Measurements from ENCODE around the gene CCL26.

The CCL26 gene

DNA sequence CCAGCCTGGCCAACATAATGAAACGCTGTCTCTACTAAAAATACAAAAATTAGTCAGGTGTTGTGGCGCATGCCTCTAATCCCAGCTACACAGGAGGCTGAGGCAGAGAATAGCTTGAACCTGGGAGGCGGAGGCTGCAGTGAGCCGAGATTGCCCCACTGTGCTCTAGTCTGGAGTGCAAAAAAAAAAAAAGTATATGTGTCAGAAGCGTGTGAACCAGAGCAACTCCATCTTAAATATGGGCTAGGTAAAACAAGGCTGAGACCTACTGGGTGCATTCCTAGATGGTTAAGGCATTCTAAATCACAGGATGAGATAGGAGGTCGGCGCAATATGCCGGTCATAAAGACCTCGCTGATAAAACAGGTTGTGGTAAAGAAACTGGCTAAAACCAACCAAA, 35.4 kb upstream of the CCL26 start:
- TF ChIP-seq, protein P1, sequence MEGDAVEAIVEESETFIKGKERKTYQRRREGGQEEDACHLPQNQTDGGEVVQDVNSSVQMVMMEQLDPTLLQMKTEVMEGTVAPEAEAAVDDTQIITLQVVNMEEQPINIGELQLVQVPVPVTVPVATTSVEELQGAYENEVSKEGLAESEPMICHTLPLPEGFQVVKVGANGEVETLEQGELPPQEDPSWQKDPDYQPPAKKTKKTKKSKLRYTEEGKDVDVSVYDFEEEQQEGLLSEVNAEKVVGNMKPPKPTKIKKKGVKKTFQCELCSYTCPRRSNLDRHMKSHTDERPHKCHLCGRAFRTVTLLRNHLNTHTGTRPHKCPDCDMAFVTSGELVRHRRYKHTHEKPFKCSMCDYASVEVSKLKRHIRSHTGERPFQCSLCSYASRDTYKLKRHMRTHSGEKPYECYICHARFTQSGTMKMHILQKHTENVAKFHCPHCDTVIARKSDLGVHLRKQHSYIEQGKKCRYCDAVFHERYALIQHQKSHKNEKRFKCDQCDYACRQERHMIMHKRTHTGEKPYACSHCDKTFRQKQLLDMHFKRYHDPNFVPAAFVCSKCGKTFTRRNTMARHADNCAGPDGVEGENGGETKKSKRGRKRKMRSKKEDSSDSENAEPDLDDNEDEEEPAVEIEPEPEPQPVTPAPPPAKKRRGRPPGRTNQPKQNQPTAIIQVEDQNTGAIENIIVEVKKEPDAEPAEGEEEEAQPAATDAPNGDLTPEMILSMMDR (IDR thresholded peaks at IDR 0.05; ENCODE audit: control insufficient read depth, insufficient read depth, low read depth, low read length, missing control alignments): no peak
- no peak for DNase-seq (ENCODE audit: low read depth)
- no peak overlapping the region for H3K4me3 ChIP-seq (ENCODE audit: control insufficient read depth, low read depth, low read length)

DNA sequence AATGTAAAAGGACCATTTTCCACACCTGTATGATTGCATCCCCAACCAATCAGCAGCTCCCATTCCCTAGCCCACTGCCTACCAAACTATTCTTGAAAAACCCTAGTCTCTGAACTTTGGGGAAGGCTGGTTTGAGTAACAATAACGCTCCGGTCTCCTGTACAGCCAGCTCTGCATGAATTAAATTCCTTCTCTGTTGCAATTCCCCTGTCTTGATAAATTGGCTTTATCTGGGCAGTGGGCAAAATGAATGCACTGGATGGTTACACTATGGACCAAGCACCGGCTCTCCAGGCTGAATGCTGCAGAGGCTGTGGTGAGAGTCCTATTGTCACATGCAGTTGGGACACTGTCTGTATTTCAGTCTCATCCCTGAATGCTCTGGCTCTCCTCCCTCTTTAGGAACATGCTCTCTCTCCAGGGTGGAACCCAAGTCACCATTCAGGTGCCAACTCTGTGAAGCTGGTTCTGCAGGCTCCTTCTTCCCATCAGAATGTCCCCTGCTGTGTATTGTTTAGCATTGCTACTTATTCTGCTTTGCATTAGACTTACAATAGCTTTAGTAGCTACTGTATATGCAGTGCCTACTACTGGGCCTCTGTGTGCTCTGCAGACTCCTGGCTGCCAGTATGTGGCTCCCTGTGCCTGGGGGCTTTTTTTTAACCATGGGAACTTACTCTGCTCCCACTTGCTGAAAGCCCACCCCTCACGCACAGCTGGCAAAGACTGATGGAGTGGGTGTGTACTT, 34.7 kb upstream of the CCL26 start:
- DNase-seq (ENCODE audit: low read depth): no peak
- TF ChIP-seq, protein P1 (IDR thresholded peaks at IDR 0.05; ENCODE audit: control insufficient read depth, insufficient read depth, low read depth, low read length, missing control alignments): no peak
- H3K4me3 ChIP-seq (ENCODE audit: control insufficient read depth, low read depth, low read length): no peak overlapping the region

DNA sequence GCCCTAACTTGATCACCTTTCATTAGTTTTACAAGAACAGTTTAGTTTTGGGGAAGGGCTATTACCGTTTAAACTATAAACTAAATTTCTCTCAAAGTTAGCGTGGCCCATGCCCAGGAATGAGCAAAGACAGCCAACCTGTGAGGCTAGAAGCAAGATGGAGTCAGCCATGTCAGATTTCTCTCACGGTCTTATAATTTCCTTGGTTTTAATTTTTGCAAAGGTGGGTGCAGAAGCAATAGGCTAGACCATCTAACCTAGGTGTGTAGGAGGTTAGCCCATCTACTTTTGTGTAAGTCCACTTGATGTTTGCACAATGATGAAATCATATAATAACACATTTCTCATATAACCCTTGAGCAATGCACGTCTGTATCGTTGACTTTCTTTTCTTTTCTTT, 32.7 kb upstream of the CCL26 start:
- TF ChIP-seq, protein P1 (IDR thresholded peaks at IDR 0.05; ENCODE audit: control insufficient read depth, insufficient read depth, low read depth, low read length, missing control alignments): no peak
- DNase-seq (ENCODE audit: low read depth): no peak
- no peak overlapping the region for H3K4me3 ChIP-seq (ENCODE audit: control insufficient read depth, low read depth, low read length)

DNA sequence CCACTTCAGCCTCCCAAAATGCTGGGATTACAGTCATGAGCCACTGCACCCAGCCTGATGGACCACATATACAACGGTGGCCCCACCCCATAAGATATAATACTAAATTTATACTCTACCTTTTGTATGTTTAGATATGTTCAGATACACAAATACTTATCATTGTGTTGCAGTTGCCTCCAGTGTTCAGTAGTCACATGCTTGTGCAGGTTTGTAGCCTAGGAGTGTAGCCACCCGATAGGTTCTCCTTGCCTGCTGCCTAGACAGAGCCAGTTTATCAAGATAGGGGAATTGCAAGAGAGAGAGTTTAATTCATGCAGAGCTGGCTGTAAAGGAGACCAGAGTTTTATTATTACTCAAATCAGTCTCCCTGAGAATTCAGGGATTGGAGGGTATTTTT, 32.0 kb upstream of the CCL26 start:
- no peak for DNase-seq (ENCODE audit: low read depth)
- TF ChIP-seq, protein P1 (IDR thresholded peaks at IDR 0.05; ENCODE audit: control insufficient read depth, insufficient read depth, low read depth, low read length, missing control alignments): no peak
- H3K4me3 ChIP-seq (ENCODE audit: control insufficient read depth, low read depth, low read length): no peak overlapping the region

DNA sequence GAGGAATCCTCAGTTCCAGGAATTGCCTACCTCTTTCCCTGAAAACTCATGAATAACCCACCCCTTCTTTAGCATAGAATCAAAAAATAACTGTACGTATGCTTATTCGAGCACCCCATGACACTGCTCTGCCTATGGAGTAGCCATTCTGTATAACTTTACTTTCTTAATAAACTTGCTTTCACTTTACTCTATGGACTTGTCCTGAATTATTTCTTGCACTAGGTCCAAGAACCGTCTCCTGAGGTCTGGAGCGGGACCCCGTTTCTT, 30.5 kb upstream of the CCL26 start:
- TF ChIP-seq, protein P1 (IDR thresholded peaks at IDR 0.05; ENCODE audit: control insufficient read depth, insufficient read depth, low read depth, low read length, missing control alignments): no peak
- DNase-seq (ENCODE audit: low read depth): no peak
- H3K4me3 ChIP-seq (ENCODE audit: control insufficient read depth, low read depth, low read length): no peak overlapping the region

DNA sequence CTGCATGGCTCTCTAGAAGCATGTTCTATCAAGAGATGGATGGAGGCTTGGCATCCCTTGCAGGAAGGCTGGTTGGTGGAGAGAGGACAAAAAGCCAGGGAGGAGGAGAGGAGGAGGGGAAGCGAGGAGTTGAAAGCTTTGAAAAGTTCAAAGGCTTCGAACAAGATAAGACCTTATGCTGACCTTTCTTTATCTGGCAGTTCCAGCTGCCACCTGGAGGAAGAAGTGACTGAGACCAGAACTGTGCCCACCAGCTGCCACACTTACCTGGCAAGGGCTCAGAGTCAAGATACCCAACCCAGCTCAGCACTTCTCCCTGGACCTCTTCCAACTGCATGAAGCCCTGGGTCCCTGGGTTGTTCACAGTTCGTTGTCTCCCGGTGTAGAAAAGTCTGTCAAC, 26.8 kb upstream of the CCL26 start:
- TF ChIP-seq, protein P1 (IDR thresholded peaks at IDR 0.05; ENCODE audit: control insufficient read depth, insufficient read depth, low read depth, low read length, missing control alignments): no peak
- no peak for DNase-seq (ENCODE audit: low read depth)
- no peak overlapping the region for H3K4me3 ChIP-seq (ENCODE audit: control insufficient read depth, low read depth, low read length)

DNA sequence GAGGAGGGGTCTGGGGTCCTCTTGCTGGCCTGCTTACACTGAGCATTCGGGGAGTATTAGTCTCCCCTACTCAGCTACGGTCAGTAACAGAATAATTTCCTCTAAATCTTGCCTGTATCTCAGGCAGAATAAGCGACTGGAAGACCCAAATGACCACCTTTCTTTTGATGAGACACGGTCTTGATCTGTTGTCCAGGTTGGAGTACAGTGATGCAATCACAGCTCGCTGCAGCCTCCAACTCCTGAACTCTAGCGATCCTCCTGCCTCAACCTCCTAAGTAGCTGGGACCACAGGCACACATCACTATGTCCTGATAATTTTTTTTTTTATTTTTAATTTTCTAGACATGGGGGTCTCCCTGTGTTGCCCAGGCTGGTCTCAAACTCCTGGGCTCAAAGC, 24.4 kb upstream of the CCL26 start:
- TF ChIP-seq, protein P1 (IDR thresholded peaks at IDR 0.05; ENCODE audit: control insufficient read depth, insufficient read depth, low read depth, low read length, missing control alignments): no peak
- DNase-seq (ENCODE audit: low read depth): no peak
- no peak overlapping the region for H3K4me3 ChIP-seq (ENCODE audit: control insufficient read depth, low read depth, low read length)

Data from AG09309 (cell line).